ENCODE data around the gene ELMOD3.
A peak's percentile ranks its signal among the peaks of the same experiment; 100 is the strongest.
"Not testable (repeated sequence)": the region's sequence is repeated elsewhere in the genome, so short reads cannot be mapped to it uniquely, and the experiment has no call there.

The ELMOD3 gene

GRCh38 chr2:85344356-85344954, 10.1 kb upstream of the ELMOD3 start:
- Mint-ChIP-seq H3K36me3 (peaks cover 57% of the 10 kb centered on the region), H3K4me3 (no peak overlapping the region), H3K27me3 (no peaks in the 10 kb centered on the region), H3K9me3 (no peaks in the 10 kb centered on the region), H3K27ac (no peak overlapping the region), H3K4me1 (no peaks in the 10 kb centered on the region)
- no peak for ATAC-seq

GRCh38 chr2:85347599-85347998, 7.0 kb upstream of the ELMOD3 start:
- H3K9me3 Mint-ChIP-seq = no peaks in the 10 kb centered on the region
- no peaks in the 10 kb centered on the region for H3K27me3 Mint-ChIP-seq
- no peak overlapping the region for H3K27ac Mint-ChIP-seq
- ATAC-seq = no peak
- H3K4me3 Mint-ChIP-seq = no peak overlapping the region
- H3K36me3 Mint-ChIP-seq = peaks cover 71% of the 10 kb centered on the region
- H3K4me1 Mint-ChIP-seq = peaks cover 8% of the 10 kb centered on the region

DNA sequence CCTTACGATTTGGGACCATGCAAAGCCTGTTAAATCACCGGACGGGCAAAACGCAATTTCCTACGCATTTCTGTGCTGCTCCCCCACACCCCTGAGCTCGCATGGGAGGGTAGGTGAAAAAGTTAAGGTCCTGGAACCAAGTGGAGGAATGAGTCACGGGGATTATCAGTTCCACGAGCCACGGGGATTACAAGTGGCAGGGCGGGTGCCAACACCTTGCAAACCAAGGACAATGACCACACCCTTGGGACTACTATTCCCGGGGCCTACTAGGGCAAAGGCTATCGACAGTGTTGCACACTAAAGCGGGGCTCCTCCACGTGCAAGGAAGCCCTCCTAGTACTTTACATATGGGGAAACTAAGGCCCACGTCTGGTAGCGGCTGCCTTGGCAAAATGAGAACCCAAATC, 688 bp upstream of the ELMOD3 start:
- peak; percentile 6 for ATAC-seq
- H3K4me1 Mint-ChIP-seq = peaks cover 51% of the 10 kb centered on the region
- peak overlapping the region; percentile 91 for H3K27ac Mint-ChIP-seq
- no peaks in the 10 kb centered on the region for H3K27me3 Mint-ChIP-seq
- no peaks in the 10 kb centered on the region for H3K9me3 Mint-ChIP-seq
- H3K4me3 Mint-ChIP-seq = peak overlapping the region; percentile 96
- peaks cover 38% of the 10 kb centered on the region for H3K36me3 Mint-ChIP-seq

DNA sequence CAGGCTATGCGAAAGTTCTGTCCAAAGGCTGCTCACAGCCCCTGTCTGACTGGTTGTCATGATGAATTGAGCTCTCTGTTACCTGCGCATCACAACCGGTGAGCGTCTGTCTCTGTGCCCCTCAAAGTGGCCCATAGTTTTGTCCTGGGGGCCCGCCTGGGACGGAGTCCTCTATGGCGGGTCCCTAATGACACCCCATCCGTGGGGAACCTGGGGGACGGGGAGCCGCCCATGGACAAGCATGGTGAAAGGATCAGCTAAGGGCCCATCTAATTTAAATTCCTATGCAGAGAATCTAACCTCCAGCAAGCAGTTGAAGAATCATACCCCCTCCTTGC, 473 bp downstream of the ELMOD3 start:
- Mint-ChIP-seq H3K36me3 (peaks cover 34% of the 10 kb centered on the region), H3K27me3 (no peaks in the 10 kb centered on the region), H3K27ac (peak overlapping the region; percentile 91), H3K4me3 (peak overlapping the region; percentile 96), H3K9me3 (no peaks in the 10 kb centered on the region), H3K4me1 (peaks cover 51% of the 10 kb centered on the region)
- peak; percentile 10 for ATAC-seq

DNA sequence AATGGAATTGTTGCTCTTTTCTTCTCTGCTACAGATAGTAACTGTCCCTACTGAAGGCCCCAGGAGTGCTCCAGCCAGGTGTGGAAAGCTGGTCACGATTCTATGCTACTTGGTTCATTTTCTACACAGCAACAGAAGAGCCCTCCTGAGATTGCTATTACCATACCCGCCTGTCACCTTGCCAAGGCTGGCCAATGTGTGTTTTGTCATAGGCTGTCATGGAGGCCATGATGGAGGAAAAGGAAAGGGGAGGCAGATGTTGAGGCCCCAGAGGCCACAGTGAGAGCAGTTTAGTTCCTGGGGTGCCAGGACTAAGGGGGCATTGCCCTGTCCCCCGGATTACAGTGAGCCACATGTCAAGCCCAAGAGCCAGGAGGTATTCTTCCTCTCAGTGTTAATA, 952 bp downstream of the ELMOD3 start:
- Mint-ChIP-seq H3K27ac (peak overlapping the region; percentile 91), H3K4me3 (peak overlapping the region; percentile 96), H3K27me3 (no peaks in the 10 kb centered on the region), H3K9me3 (no peaks in the 10 kb centered on the region), H3K36me3 (peaks cover 29% of the 10 kb centered on the region), H3K4me1 (peaks cover 48% of the 10 kb centered on the region)
- no peak for ATAC-seq

- no peak for ATAC-seq
- peaks cover 45% of the 10 kb centered on the region for H3K4me1 Mint-ChIP-seq
Measured at GRCh38 chr2:85356186-85356585, 1.6 kb downstream of the ELMOD3 start.

DNA sequence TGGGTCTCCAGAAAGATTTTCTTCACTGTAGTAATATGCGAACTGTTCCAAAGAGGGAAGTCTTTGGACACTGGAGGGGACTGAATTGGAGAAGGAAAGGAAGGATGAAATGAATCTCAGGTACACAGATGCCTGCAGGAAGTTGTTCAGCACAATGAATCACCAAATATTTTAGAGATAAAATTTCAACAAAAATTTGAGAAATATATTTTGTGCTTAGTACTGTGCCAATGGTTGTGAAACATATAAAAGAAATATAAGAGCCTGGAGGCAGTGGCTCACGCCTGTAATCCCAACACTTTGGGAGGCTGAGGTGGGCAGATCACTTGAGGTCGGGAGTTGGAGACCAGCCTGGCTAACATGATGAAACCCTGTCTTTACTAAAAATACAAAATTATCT, 3.2 kb downstream of the ELMOD3 start:
- Mint-ChIP-seq H3K27me3 (no peaks in the 10 kb centered on the region), H3K4me1 (peaks cover 42% of the 10 kb centered on the region), H3K9me3 (no peaks in the 10 kb centered on the region), H3K27ac (no peak overlapping the region), H3K4me3 (no peak overlapping the region), H3K36me3 (peaks cover 37% of the 10 kb centered on the region)
- ATAC-seq = no peak

More at GRCh38 chr2:85356186-85356585, 1.6 kb downstream of the ELMOD3 start:
- Mint-ChIP-seq H3K9me3 (no peaks in the 10 kb centered on the region), H3K4me3 (no peak overlapping the region), H3K27me3 (no peaks in the 10 kb centered on the region), H3K27ac (no peak overlapping the region), H3K36me3 (peaks cover 26% of the 10 kb centered on the region)

DNA sequence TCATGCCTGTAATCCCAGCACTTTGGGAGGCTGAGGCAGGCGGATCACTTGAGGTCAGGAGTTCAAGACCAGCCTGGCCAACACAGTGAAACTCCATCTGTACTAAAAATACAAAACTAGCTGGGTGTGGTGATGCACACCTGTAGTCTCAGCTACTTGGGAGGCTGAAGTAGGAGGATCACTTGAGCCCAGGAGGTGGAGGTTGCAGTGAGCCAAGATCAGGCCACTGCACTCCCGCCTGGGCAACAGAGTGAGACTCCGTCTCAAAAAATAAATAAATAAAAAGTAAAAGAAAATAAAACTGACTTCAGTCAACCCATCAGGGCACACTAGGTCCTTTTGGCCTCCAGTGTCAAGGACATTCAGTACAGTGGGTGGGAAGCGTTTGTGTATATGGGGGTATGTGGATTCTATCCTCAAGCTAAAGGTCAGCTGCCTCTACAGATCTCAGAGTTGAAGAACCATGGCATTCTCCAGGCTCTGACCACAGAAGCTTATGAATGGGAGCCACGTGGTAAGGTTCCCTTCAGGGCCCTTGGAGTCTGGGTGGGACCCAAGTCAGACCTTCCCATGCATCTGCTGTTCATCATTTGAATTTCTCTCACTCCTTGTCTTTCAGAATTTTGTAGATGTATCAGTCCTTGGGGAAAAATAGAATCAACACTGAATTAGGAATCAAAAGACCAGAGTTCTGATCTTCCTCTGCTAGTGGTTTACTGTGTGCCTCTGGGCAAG, 8.3 kb downstream of the ELMOD3 start:
- ATAC-seq, H3K9me3 Mint-ChIP-seq, H3K27ac Mint-ChIP-seq, H3K4me3 Mint-ChIP-seq, H3K27me3 Mint-ChIP-seq, H3K4me1 Mint-ChIP-seq: not testable (repeated sequence)
- peaks cover 49% of the 10 kb centered on the region for H3K36me3 Mint-ChIP-seq

DNA sequence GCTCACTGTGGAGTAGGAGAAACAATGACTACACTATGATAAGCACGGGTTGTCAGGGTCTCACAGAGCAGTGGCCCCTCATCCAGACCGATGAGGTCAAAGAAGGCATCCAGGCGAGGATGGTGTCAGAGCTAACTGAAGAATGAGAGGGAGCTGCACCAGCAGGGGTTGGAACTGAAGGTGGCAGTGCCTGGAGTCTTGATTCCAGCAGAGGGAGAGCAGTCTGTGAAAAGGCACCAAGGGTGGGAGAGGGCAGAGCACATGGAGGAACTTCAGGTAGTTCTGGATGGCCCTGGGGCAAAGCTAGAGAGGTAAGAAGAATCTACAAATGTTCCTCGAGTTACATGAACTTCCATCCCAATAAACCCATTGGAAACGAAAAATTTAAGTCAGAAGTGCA, 12.6 kb downstream of the ELMOD3 start:
- H3K27ac Mint-ChIP-seq = no peak overlapping the region
- H3K4me3 Mint-ChIP-seq = no peak overlapping the region
- H3K36me3 Mint-ChIP-seq = peaks cover 43% of the 10 kb centered on the region
- no peak for ATAC-seq
- no peaks in the 10 kb centered on the region for H3K9me3 Mint-ChIP-seq
- H3K4me1 Mint-ChIP-seq = no peaks in the 10 kb centered on the region
- H3K27me3 Mint-ChIP-seq = no peaks in the 10 kb centered on the region

DNA sequence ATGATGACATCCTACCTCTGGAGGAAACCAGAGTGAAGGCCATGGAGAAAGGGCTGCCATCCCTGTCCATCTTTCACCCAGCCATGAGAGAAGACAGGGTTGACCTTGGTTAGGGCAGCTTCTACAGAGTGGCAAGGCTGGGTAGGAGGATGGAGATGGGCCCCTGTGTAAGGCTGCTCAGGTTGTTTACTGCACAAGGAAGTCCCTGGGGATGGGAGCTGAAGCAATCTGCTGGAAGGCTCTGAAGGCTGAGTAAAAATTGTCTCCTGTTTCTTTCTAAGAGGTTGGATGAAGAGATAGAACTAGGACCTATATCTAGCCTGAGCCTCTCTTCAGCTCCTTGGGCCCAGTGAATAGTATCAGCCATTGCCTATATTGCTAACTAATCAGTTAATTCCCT, 14.4 kb downstream of the ELMOD3 start:
- Mint-ChIP-seq H3K4me1 (no peaks in the 10 kb centered on the region), H3K9me3 (no peaks in the 10 kb centered on the region), H3K36me3 (peaks cover 37% of the 10 kb centered on the region), H3K27ac (no peak overlapping the region), H3K4me3 (no peak overlapping the region), H3K27me3 (no peaks in the 10 kb centered on the region)
- ATAC-seq = no peak

GRCh38 chr2:85369500-85369899, 14.9 kb downstream of the ELMOD3 start:
- Mint-ChIP-seq H3K27ac (no peak overlapping the region), H3K4me1 (no peaks in the 10 kb centered on the region), H3K4me3 (no peak overlapping the region), H3K27me3 (no peaks in the 10 kb centered on the region), H3K36me3 (peaks cover 40% of the 10 kb centered on the region), H3K9me3 (no peaks in the 10 kb centered on the region)
- no peak for ATAC-seq

DNA sequence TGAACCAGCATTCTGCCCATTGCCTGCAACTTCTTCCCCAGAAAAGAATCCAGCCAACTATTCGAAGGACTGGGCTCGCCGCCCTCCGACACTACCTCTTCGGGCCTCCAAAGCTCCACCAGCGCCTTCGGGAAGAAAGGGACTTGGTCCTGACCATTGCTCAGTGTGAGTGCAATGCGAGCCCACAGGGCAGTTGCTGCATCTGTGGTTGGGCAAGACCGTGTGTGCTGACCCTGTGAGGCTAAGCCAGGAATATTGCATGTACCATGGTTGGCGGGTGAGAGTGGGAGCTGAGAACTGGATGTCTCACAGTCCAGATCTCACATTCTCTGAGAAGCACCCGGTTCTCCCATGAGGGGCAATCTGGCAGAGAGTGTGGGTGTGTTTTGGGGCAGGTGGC, 16.5 kb downstream of the ELMOD3 start:
- no peak for ATAC-seq
- no peak overlapping the region for H3K27ac Mint-ChIP-seq
- H3K27me3 Mint-ChIP-seq = no peaks in the 10 kb centered on the region
- peaks cover 52% of the 10 kb centered on the region for H3K36me3 Mint-ChIP-seq
- H3K4me3 Mint-ChIP-seq = no peak overlapping the region
- no peaks in the 10 kb centered on the region for H3K4me1 Mint-ChIP-seq
- no peaks in the 10 kb centered on the region for H3K9me3 Mint-ChIP-seq

DNA sequence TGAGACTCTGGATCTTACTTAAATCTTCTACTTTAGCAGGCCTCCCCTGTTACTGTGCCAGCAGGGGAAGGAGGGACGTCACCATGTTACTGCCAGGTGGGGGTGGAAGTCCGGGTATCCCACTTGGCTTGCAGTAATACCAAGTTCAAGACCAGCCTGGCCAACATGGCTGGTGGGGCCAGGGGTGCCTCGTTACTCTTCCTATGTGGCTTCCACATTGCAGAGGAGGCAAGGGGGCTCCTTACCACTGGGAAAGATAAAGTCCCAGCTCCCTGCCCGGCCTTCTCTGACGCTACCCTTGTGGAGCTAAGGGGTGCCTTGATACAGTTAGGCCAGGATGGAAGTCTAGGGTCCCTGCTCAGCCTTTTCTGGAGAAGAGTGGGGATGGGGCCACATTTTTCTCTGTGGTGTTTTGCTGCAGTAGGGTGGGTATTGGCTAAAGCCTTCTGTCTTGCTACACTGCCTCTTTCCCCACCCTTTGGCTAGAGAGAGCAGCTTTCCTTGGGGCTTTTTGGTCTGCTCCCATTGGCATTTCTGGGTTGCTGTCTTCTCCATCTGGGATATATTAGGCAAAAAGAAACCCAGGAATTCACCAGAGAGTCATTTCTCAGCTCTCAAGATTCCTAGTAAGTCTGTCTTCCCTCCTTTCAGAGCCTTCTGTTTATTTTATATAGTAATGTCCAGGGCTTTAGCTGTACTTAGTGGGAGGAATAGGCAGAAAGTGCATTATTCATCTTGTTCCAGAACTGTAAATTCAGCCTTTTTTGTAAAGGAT, 21.9 kb downstream of the ELMOD3 start:
- peaks cover 68% of the 10 kb centered on the region for H3K36me3 Mint-ChIP-seq
- H3K4me1 Mint-ChIP-seq = no peaks in the 10 kb centered on the region
- H3K9me3 Mint-ChIP-seq = no peaks in the 10 kb centered on the region
- H3K27ac Mint-ChIP-seq = no peak overlapping the region
- no peak overlapping the region for H3K4me3 Mint-ChIP-seq
- ATAC-seq = no peak
- no peaks in the 10 kb centered on the region for H3K27me3 Mint-ChIP-seq

GRCh38 chr2:85377083-85377482, 22.5 kb downstream of the ELMOD3 start:
- Mint-ChIP-seq H3K27ac (no peak overlapping the region), H3K9me3 (no peaks in the 10 kb centered on the region), H3K4me1 (no peaks in the 10 kb centered on the region), H3K4me3 (no peak overlapping the region), H3K36me3 (peaks cover 65% of the 10 kb centered on the region), H3K27me3 (no peaks in the 10 kb centered on the region)
- ATAC-seq = no peak

- peaks cover 63% of the 10 kb centered on the region for H3K36me3 Mint-ChIP-seq
- H3K4me1 Mint-ChIP-seq = no peaks in the 10 kb centered on the region
- H3K4me3 Mint-ChIP-seq = no peak overlapping the region
- H3K27me3 Mint-ChIP-seq = no peaks in the 10 kb centered on the region
- no peak for ATAC-seq
- no peak overlapping the region for H3K27ac Mint-ChIP-seq
- H3K9me3 Mint-ChIP-seq = no peaks in the 10 kb centered on the region
Measured at GRCh38 chr2:85378257-85378656, 23.7 kb downstream of the ELMOD3 start.

DNA sequence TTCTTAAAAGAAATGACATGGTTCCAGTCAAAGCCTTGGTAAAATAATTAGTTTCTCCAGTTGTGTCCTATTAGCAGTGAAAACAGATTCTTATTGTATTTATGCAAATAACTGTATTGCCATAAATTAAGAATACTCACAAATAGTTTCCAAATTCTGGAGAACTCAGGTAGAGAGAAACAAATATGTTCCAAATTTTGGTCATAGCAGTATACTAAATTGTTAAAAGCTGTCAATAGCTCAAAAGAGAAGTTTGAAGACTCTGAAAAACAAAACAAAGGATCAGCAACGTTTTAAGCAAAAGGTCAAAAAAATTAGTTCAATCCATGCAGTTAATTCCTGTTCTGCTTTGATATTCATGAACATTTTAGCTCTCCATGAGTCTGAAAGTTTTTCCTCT, 25.5 kb downstream of the ELMOD3 start:
- Mint-ChIP-seq H3K27me3 (no peaks in the 10 kb centered on the region), H3K4me3 (no peak overlapping the region), H3K4me1 (no peaks in the 10 kb centered on the region), H3K27ac (no peak overlapping the region), H3K36me3 (peaks cover 56% of the 10 kb centered on the region), H3K9me3 (no peaks in the 10 kb centered on the region)
- ATAC-seq = no peak
